Measurements from ENCODE around the gene HES2. TPM values are rescaled to one million over a fixed set of nuclear protein-coding genes. Genes with fewer than 3 reads are reported as not detected.

Gene HES2
- total and polyA plus RNA-seq, 2 experiments from 2014 or later = 1.6 to 2.1 TPM

- TF ChIP-seq EZH2phosphoT487 (IDR thresholded peaks at IDR 0.05; ENCODE audit: unreplicated experiment) (no peak), ZNF114 (CRISPR knock-in tag; IDR thresholded peaks at IDR 0.05) (no peak), STAT1 (IDR thresholded peaks at IDR 0.05; ENCODE audit: unreplicated experiment) (no peak), CREB1 (CRISPR knock-in tag; IDR thresholded peaks at IDR 0.05; ENCODE audit: low read depth) (no peak)
Measured at GRCh38 chr1:6463120-6463412, 43.3 kb upstream of the HES2 start (continued).

- no peak overlapping the region for H2AFZ ChIP-seq
- H3K27ac Mint-ChIP-seq = no peak overlapping the region
- ATAC-seq = no peak
Measured at GRCh38 chr1:6462412-6463119, 42.8 kb upstream of the HES2 start.

More at GRCh38 chr1:6462412-6463119, 42.8 kb upstream of the HES2 start:
- no peak for TF ChIP-seq POLR2AphosphoS5 (IDR thresholded peaks at IDR 0.05; ENCODE audit: low read depth)
- TF ChIP-seq ZNF114 (CRISPR knock-in tag; IDR thresholded peaks at IDR 0.05) = no peak
- TF ChIP-seq, protein P1, sequence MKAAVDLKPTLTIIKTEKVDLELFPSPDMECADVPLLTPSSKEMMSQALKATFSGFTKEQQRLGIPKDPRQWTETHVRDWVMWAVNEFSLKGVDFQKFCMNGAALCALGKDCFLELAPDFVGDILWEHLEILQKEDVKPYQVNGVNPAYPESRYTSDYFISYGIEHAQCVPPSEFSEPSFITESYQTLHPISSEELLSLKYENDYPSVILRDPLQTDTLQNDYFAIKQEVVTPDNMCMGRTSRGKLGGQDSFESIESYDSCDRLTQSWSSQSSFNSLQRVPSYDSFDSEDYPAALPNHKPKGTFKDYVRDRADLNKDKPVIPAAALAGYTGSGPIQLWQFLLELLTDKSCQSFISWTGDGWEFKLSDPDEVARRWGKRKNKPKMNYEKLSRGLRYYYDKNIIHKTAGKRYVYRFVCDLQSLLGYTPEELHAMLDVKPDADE (IDR thresholded peaks at IDR 0.05) = no peak
- no peak for TF ChIP-seq JUNB (IDR thresholded peaks at IDR 0.05; ENCODE audit: unreplicated experiment)
- no peak for TF ChIP-seq EZH2 (IDR thresholded peaks at IDR 0.05; ENCODE audit: low read depth, unreplicated experiment)
- no peak for TF ChIP-seq NANOG (IDR thresholded peaks at IDR 0.05; ENCODE audit: borderline replicate concordance)
- TF ChIP-seq, protein P2, sequence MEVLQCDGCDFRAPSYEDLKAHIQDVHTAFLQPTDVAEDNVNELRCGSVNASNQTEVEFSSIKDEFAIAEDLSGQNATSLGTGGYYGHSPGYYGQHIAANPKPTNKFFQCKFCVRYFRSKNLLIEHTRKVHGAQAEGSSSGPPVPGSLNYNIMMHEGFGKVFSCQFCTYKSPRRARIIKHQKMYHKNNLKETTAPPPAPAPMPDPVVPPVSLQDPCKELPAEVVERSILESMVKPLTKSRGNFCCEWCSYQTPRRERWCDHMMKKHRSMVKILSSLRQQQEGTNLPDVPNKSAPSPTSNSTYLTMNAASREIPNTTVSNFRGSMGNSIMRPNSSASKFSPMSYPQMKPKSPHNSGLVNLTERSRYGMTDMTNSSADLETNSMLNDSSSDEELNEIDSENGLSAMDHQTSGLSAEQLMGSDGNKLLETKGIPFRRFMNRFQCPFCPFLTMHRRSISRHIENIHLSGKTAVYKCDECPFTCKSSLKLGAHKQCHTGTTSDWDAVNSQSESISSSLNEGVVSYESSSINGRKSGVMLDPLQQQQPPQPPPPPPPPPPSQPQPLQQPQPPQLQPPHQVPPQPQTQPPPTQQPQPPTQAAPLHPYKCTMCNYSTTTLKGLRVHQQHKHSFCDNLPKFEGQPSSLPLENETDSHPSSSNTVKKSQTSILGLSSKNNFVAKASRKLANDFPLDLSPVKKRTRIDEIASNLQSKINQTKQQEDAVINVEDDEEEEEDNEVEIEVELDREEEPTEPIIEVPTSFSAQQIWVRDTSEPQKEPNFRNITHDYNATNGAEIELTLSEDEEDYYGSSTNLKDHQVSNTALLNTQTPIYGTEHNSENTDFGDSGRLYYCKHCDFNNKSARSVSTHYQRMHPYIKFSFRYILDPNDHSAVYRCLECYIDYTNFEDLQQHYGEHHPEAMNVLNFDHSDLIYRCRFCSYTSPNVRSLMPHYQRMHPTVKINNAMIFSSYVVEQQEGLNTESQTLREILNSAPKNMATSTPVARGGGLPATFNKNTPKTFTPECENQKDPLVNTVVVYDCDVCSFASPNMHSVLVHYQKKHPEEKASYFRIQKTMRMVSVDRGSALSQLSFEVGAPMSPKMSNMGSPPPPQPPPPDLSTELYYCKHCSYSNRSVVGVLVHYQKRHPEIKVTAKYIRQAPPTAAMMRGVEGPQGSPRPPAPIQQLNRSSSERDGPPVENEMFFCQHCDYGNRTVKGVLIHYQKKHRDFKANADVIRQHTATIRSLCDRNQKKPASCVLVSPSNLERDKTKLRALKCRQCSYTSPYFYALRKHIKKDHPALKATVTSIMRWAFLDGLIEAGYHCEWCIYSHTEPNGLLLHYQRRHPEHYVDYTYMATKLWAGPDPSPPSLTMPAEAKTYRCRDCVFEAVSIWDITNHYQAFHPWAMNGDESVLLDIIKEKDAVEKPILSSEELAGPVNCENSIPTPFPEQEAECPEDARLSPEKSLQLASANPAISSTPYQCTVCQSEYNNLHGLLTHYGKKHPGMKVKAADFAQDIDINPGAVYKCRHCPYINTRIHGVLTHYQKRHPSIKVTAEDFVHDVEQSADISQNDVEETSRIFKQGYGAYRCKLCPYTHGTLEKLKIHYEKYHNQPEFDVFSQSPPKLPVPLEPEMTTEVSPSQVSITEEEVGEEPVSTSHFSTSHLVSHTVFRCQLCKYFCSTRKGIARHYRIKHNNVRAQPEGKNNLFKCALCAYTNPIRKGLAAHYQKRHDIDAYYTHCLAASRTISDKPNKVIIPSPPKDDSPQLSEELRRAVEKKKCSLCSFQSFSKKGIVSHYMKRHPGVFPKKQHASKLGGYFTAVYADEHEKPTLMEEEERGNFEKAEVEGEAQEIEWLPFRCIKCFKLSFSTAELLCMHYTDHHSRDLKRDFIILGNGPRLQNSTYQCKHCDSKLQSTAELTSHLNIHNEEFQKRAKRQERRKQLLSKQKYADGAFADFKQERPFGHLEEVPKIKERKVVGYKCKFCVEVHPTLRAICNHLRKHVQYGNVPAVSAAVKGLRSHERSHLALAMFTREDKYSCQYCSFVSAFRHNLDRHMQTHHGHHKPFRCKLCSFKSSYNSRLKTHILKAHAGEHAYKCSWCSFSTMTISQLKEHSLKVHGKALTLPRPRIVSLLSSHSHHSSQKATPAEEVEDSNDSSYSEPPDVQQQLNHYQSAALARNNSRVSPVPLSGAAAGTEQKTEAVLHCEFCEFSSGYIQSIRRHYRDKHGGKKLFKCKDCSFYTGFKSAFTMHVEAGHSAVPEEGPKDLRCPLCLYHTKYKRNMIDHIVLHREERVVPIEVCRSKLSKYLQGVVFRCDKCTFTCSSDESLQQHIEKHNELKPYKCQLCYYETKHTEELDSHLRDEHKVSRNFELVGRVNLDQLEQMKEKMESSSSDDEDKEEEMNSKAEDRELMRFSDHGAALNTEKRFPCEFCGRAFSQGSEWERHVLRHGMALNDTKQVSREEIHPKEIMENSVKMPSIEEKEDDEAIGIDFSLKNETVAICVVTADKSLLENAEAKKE (CRISPR knock-in tag; IDR thresholded peaks at IDR 0.05) = no peak
- Histone ChIP-seq H3K4me1 (ENCODE audit: insufficient read depth) (peaks cover 12% of the 10 kb centered on the region), H3K36me3 (ENCODE audit: insufficient read depth) (no peaks in the 10 kb centered on the region), H3K27me3 (ENCODE audit: insufficient read depth) (peaks cover 5% of the 10 kb centered on the region; the same call in 1 of the 2 replicates), H4K20me1 (replicated peaks; ENCODE audit: insufficient read depth) (no peaks in the 10 kb centered on the region), H3K4me2 (no peak overlapping the region), H3K9me2 (ENCODE audit: insufficient read depth) (no peaks in the 10 kb centered on the region), H3F3A (replicated peaks; ENCODE audit: low read depth) (peaks cover 14% of the 10 kb centered on the region; the same call in 1 of the 2 replicates), H3K4me3 (no peak overlapping the region), H3K27ac (ENCODE audit: low read depth) (no peak overlapping the region), H3K79me2 (replicated peaks; ENCODE audit: insufficient read depth) (no peaks in the 10 kb centered on the region)
- Mint-ChIP-seq H3K36me3 (ENCODE audit: low read depth) (peaks cover 15% of the 10 kb centered on the region), H3K27me3 (ENCODE audit: insufficient read depth, low read depth, poor library complexity) (peaks cover 14% of the 10 kb centered on the region), H3K9me3 (no peaks in the 10 kb centered on the region; the same call in 2 of the 3 replicates), H3K4me1 (peaks cover 21% of the 10 kb centered on the region), H3K4me3 (no peak overlapping the region)
- no peak for DNase-seq (ENCODE audit: low spot score)
